HL-60 (cell line): Measurements from ENCODE around the gene PPFIBP2.
A peak's percentile ranks its signal among the peaks of the same experiment; 100 is the strongest.

Experiments
- DNase-seq, 2 experiments: peaks; one replicate each; pipeline ENCODE4 v3.0.0-alpha.2; 2010 to 2020; ENCODE audit warnings: low read depth in 1 of 2, low spot score in 1 of 2
- H3K27ac ChIP-seq: fragments of 250-450 bp; sonication (Bioruptor Pico); replicated peaks from 2 replicates; pipeline ENCODE4 v1.5.1; 2020; ENCODE audit warnings: mild to moderate bottlenecking, moderate library complexity
- H3K27me3 ChIP-seq: fragments of 250-450 bp; sonication (Bioruptor Pico); 2 replicates; pipeline ENCODE4 v1.5.1; 2021; ENCODE audit warnings: mild to moderate bottlenecking, moderate library complexity; ENCODE audit not compliant: insufficient read depth, poor library complexity, severe bottlenecking
- H3K4me3 ChIP-seq: replicated peaks from 2 replicates; pipeline ENCODE4 v1.5.1; 2011; ENCODE audit warnings: mild to moderate bottlenecking, control low read depth, low read length; ENCODE audit not compliant: insufficient read depth
- CTCF ChIP-seq: IDR thresholded peaks from one replicate; pipeline ENCODE4 v1.5.1; 2011; ENCODE audit warnings: low read length, control low read depth, inconsistent platforms; ENCODE audit not compliant: insufficient read depth
- GABPA ChIP-seq: IDR thresholded peaks from 2 replicates; pipeline ENCODE4 v1.6.1; 2012; ENCODE audit warnings: low read depth
- POLR2AphosphoS5 ChIP-seq: IDR thresholded peaks from 2 replicates; pipeline ENCODE4 v1.6.1; 2012; ENCODE audit warnings: low read depth
- REST ChIP-seq: IDR thresholded peaks from 2 replicates; pipeline ENCODE4 v1.6.1; 2012; ENCODE audit warnings: low read depth; ENCODE audit not compliant: insufficient replicate concordance
- SPI1 ChIP-seq: IDR thresholded peaks from 2 replicates; pipeline ENCODE4 v1.6.1; 2012; ENCODE audit warnings: low read depth, mild to moderate bottlenecking, borderline replicate concordance

The PPFIBP2 gene

GRCh38 chr11:7687386-7687785, 173.6 kb downstream of the PPFIBP2 start:
- Histone ChIP-seq H3K4me3 (no peak overlapping the region), H3K27me3 (peaks cover 17% of the 10 kb centered on the region), H3K27ac (no peak overlapping the region)
- TF ChIP-seq POLR2AphosphoS5 (no peak), GABPA (no peak), REST (no peak), SPI1 (no peak), CTCF (no peak)
- no peak for DNase-seq

GRCh38 chr11:7688238-7688826, 174.5 kb downstream of the PPFIBP2 start:
- H3K4me3 ChIP-seq = no peak overlapping the region
- peaks cover 17% of the 10 kb centered on the region for H3K27me3 ChIP-seq
- TF ChIP-seq POLR2AphosphoS5 (no peak), GABPA (no peak), CTCF (peak; percentile 44)
- peak in 1 of 2 experiments; percentile 4 for DNase-seq
- H3K27ac ChIP-seq = no peak overlapping the region

GRCh38 chr11:7689239-7689638, 175.4 kb downstream of the PPFIBP2 start:
- no peak overlapping the region for H3K4me3 ChIP-seq
- H3K27me3 ChIP-seq = peaks cover 23% of the 10 kb centered on the region
- TF ChIP-seq GABPA (no peak), CTCF (no peak), POLR2AphosphoS5 (no peak), SPI1 (no peak), REST (no peak)

GRCh38 chr11:7690648-7691047, 176.8 kb downstream of the PPFIBP2 start:
- Histone ChIP-seq H3K27ac (no peak overlapping the region), H3K27me3 (peaks cover 25% of the 10 kb centered on the region), H3K4me3 (no peak overlapping the region)
- no peak for DNase-seq
- no peak for TF ChIP-seq SPI1

More at GRCh38 chr11:7689239-7689638, 175.4 kb downstream of the PPFIBP2 start:
- H3K27ac ChIP-seq = no peak overlapping the region
- DNase-seq = no peak
